Neural progenitor cell (in vitro differentiated cells): ENCODE measurements around the gene ATP5IF1. TPM values are rescaled to one million over a fixed set of nuclear protein-coding genes. Genes with fewer than 3 reads are reported as not detected.

ENCODE experiments used
- DNase-seq: peaks from one replicate; pipeline ENCODE4 v3.0.0-alpha.2; 2016; ENCODE audit warnings: low spot score
- H2AFZ ChIP-seq: fragments of 200-600 bp; sonication (generic); replicated peaks from 2 replicates; pipeline ENCODE4 v1.6.1; 2016; ENCODE audit warnings: antibody characterized with exemption
- H3F3A ChIP-seq: fragments of 200-600 bp; sonication (generic); 2 replicates; pipeline ENCODE4 v1.6.1; 2016; ENCODE audit warnings: antibody characterized with exemption, low read depth
- H3K27ac ChIP-seq: fragments of 200-600 bp; sonication (generic); 2 replicates; pipeline ENCODE4 v1.5.1; 2016; ENCODE audit warnings: mild to moderate bottlenecking
- H3K27me3 ChIP-seq: fragments of 200-600 bp; sonication (generic); 2 replicates; pipeline ENCODE4 v1.6.1; 2016; ENCODE audit warnings: mild to moderate bottlenecking, moderate library complexity
- H3K36me3 ChIP-seq: fragments of 200-600 bp; sonication (generic); 2 replicates; pipeline ENCODE4 v1.5.1; 2016
- H3K4me1 ChIP-seq: fragments of 200-600 bp; sonication (generic); 2 replicates; pipeline ENCODE4 v1.6.1; 2016; ENCODE audit warnings: mixed run types
- H3K4me2 ChIP-seq: fragments of 200-600 bp; sonication (generic); 2 replicates; pipeline ENCODE4 v1.6.1; 2016
- H3K4me3 ChIP-seq: fragments of 200-600 bp; sonication (generic); 2 replicates; pipeline ENCODE4 v1.5.1; 2016
- H3K79me2 ChIP-seq: fragments of 200-600 bp; sonication (generic); 2 replicates; pipeline ENCODE4 v1.6.1; 2016; ENCODE audit warnings: low read depth
- H3K9ac ChIP-seq: fragments of 200-600 bp; sonication (generic); 2 replicates; pipeline ENCODE4 v1.6.1; 2016
- H3K9me3 ChIP-seq: fragments of 200-600 bp; sonication (generic); 2 replicates; pipeline ENCODE4 v1.5.1; 2016; ENCODE audit warnings: low read depth
- H4K20me1 ChIP-seq: fragments of 200-600 bp; sonication (generic); 2 replicates; pipeline ENCODE4 v1.6.1; 2016; ENCODE audit warnings: low read depth
- H3K27ac Mint-ChIP-seq: 3 replicates; pipeline ENCODE4 v1.8.0; 2021; ENCODE audit warnings: mixed read lengths
- H3K27me3 Mint-ChIP-seq: 2 replicates; pipeline ENCODE4 v1.8.0; 2022; ENCODE audit warnings: low read depth, mild to moderate bottlenecking, inconsistent platforms, moderate library complexity, mixed read lengths; ENCODE audit not compliant: insufficient read depth
- H3K36me3 Mint-ChIP-seq: 3 replicates; pipeline ENCODE4 v1.8.0; 2021; ENCODE audit warnings: mixed read lengths
- H3K4me1 Mint-ChIP-seq: 3 replicates; pipeline ENCODE4 v1.8.0; 2021; ENCODE audit warnings: mixed read lengths
- H3K4me3 Mint-ChIP-seq: 3 replicates; pipeline ENCODE4 v1.8.0; 2021; ENCODE audit warnings: mild to moderate bottlenecking, moderate library complexity, mixed read lengths
- H3K9me3 Mint-ChIP-seq: 3 replicates; pipeline ENCODE4 v1.8.0; 2020; ENCODE audit warnings: mixed read lengths
- EZH2 ChIP-seq: fragments of 200-600 bp; sonication (generic); IDR thresholded peaks from 2 replicates; pipeline ENCODE4 v1.6.1; 2017; ENCODE audit warnings: antibody characterized with exemption, mild to moderate bottlenecking, moderate library complexity
- EZH2phosphoT487 ChIP-seq: fragments of 200-600 bp; sonication (generic); IDR thresholded peaks from 2 replicates; pipeline ENCODE4 v1.6.1; 2017; ENCODE audit warnings: antibody characterized with exemption
- total RNA-seq: library from RNA; depleted of rRNA; stranded (reverse); fragments of >200 nt; gene quantifications from 2 replicates; pipeline ENCODE4 v1.2.3, GENCODE V29; 2015; ENCODE audit warnings: low replicate concordance
- TF ChIP-seq, protein P1 (sequence below): fragments of 200-600 bp; sonication (generic); IDR thresholded peaks from 2 replicates; pipeline ENCODE4 v1.5.1; 2017; ENCODE audit warnings: antibody characterized with exemption, mild to moderate bottlenecking

Gene ATP5IF1
- 187 and 198 TPM in 2 replicates for total RNA-seq

DNA sequence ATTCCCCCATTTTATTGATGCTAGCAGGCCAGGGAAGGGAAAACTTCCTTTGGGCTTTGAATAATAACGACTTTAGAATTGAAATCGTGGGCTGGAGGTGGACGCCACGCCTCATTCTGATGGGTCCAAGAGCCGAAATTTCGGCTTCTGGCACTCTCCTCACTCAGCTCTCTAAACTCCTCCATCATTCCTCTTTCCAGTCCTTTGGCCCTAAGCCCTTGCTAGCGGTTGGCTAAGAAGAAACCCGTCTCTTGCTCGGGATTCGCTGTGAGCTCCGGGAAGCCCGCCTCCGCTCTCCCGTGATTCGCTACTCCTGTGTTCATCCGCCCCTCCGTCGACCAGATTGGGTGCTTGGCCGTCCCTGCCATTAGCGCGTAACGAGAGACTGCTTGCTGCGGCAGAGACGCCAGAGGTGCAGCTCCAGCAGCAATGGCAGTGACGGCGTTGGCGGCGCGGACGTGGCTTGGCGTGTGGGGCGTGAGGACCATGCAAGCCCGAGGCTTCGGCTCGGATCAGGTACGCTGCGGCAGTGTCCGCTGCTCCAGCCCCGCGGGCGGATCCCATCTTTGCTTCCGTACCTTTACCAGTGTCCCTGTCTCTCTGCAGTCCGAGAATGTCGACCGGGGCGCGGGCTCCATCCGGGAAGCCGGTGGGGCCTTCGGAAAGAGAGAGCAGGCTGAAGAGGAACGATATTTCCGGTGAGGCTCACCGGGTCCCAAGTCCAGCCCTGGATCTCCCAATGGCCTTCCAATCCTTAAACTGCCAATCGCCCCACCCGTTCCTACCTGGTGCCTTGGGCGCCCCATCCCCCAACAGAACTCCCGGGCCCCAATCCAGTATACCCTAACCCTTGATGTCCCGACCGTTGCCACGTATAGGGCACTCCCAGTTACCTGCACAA is at the start of gene ATP5IF1:
Gene ATP5IF1 (plus strand): TSS at position 370 of the 901 bp plus-strand sequence. CDS start 60 bp downstream, at position 430.
- peaks cover 40% of the 10 kb centered on the region for H3K79me2 ChIP-seq
- no peaks in the 10 kb centered on the region for H3K9me3 ChIP-seq
- peak within 1 kb of the TSS; percentile 34 for H2AFZ ChIP-seq
- no peak for TF ChIP-seq EZH2phosphoT487
- TF ChIP-seq EZH2: no peak
- TF ChIP-seq, protein P1, sequence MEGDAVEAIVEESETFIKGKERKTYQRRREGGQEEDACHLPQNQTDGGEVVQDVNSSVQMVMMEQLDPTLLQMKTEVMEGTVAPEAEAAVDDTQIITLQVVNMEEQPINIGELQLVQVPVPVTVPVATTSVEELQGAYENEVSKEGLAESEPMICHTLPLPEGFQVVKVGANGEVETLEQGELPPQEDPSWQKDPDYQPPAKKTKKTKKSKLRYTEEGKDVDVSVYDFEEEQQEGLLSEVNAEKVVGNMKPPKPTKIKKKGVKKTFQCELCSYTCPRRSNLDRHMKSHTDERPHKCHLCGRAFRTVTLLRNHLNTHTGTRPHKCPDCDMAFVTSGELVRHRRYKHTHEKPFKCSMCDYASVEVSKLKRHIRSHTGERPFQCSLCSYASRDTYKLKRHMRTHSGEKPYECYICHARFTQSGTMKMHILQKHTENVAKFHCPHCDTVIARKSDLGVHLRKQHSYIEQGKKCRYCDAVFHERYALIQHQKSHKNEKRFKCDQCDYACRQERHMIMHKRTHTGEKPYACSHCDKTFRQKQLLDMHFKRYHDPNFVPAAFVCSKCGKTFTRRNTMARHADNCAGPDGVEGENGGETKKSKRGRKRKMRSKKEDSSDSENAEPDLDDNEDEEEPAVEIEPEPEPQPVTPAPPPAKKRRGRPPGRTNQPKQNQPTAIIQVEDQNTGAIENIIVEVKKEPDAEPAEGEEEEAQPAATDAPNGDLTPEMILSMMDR: no peak
- Mint-ChIP-seq H3K27ac (no peak within 1 kb of the TSS), H3K4me1 (peaks cover 11% of the 10 kb centered on the region), H3K4me3 (no peak within 1 kb of the TSS), H3K36me3 (peaks cover 1% of the 10 kb centered on the region), H3K27me3 (peaks cover 2% of the 10 kb centered on the region), H3K9me3 (no peaks in the 10 kb centered on the region)
- peak; percentile 98 for DNase-seq
- peak within 1 kb of the TSS; percentile 96 for H3K4me2 ChIP-seq
- H3K27me3 ChIP-seq: no peaks in the 10 kb centered on the region
- H3F3A ChIP-seq: peaks cover 23% of the 10 kb centered on the region
- H3K9ac ChIP-seq: peak within 1 kb of the TSS; percentile 80
- peaks cover 7% of the 10 kb centered on the region for H3K4me1 ChIP-seq
- peak within 1 kb of the TSS; percentile 91 for H3K4me3 ChIP-seq
- H3K27ac ChIP-seq: no peak within 1 kb of the TSS
- no peaks in the 10 kb centered on the region for H3K36me3 ChIP-seq
- peaks cover 8% of the 10 kb centered on the region for H4K20me1 ChIP-seq

DNA sequence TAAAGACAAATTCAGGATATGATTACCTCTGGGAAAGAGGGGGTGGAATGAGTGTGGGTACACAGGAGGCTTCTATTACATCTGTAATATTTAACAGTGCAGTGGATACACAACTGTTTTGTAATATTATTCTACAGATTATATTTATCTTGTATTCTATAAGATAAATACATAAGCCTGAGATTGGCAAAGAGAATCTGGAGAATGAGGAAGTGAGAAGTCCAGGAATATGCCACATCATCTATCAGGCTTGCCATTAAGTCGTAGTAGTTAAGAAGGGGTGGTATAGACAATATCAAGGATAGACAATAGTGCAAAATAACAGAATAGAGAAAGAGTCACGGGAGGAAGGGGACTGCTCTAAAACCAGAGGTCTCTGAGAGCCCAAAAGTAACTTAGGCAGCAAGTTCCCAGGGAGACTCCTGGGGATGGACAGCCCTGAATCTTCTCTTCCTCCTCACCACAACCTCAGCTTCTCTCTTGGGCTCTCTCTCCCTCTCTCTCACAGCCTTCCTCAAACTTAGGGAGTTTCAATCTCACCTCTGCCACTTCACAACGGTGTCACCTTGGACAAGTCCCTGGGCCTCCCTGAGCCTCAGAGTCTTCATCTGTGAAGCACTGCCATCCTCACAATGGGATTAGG is 45.5 kb upstream of the ATP5IF1 start:
- Histone ChIP-seq H3K4me1 (peaks cover 7% of the 10 kb centered on the region), H2AFZ (peak overlapping the region; percentile 93), H3K79me2 (no peaks in the 10 kb centered on the region), H3K9ac (peak overlapping the region; percentile 13), H3K9me3 (no peaks in the 10 kb centered on the region), H3K36me3 (no peaks in the 10 kb centered on the region), H4K20me1 (no peaks in the 10 kb centered on the region), H3K4me3 (no peak overlapping the region), H3F3A (peaks cover 6% of the 10 kb centered on the region), H3K27me3 (no peaks in the 10 kb centered on the region), H3K27ac (no peak overlapping the region), H3K4me2 (no peak overlapping the region)
- H3K9me3 Mint-ChIP-seq: no peaks in the 10 kb centered on the region
- no peaks in the 10 kb centered on the region for H3K4me1 Mint-ChIP-seq
- TF ChIP-seq EZH2phosphoT487 (no peak), EZH2 (no peak)
- TF ChIP-seq, protein P1: no peak
- H3K4me3 Mint-ChIP-seq: peak overlapping the region; percentile 38
- peaks cover 4% of the 10 kb centered on the region for H3K27me3 Mint-ChIP-seq
- DNase-seq: no peak
- H3K27ac Mint-ChIP-seq: no peak overlapping the region
- no peaks in the 10 kb centered on the region for H3K36me3 Mint-ChIP-seq

DNA sequence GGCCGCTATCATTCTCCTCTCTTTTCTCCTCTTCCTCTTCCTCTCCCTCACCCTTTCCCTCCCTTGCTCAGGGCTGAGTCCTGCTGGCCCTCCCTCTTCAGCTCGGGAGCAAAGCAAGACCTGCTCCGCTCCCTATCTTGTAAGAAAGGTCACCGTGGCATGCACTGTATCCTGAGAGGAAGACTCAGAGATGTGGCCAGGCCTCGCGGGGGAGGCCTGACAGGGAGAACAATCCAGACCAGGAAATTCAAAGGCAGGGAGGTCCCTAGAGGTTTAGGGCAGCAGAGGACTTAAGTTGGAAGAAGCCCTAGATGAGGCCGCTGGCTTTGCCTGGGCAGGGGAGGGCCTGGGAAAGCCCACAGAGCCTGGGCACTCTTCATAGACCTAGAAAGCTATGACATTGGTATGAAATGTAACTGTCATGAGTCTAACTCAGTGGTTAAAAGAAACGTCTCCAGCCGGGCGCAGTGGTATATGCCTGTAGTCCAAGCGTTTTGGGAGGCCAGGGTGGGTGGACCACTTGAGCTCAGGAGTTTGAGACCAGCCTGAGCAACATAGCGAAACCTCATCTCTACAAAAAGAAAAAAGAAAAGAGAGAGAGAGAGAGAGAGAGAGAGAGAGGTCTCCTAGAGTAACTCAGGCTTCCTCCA is 44.8 kb upstream of the ATP5IF1 start:
- no peaks in the 10 kb centered on the region for H3K9me3 Mint-ChIP-seq
- peak overlapping the region; percentile 85 for H3K27ac Mint-ChIP-seq
- no peak overlapping the region for H3K27ac ChIP-seq
- H3K79me2 ChIP-seq: no peaks in the 10 kb centered on the region
- H3K4me2 ChIP-seq: no peak overlapping the region
- no peaks in the 10 kb centered on the region for H3K9me3 ChIP-seq
- peak overlapping the region; percentile 93 for H2AFZ ChIP-seq
- H3K9ac ChIP-seq: peak overlapping the region; percentile 13
- H3K27me3 Mint-ChIP-seq: peaks cover 4% of the 10 kb centered on the region
- TF ChIP-seq EZH2 (no peak), EZH2phosphoT487 (no peak)
- TF ChIP-seq, protein P1: no peak
- H3K4me3 Mint-ChIP-seq: no peak overlapping the region
- no peaks in the 10 kb centered on the region for H3K36me3 Mint-ChIP-seq
- no peaks in the 10 kb centered on the region for H3K27me3 ChIP-seq
- peaks cover 11% of the 10 kb centered on the region for H3F3A ChIP-seq
- no peak overlapping the region for H3K4me3 ChIP-seq
- no peaks in the 10 kb centered on the region for H4K20me1 ChIP-seq
- no peak for DNase-seq
- H3K4me1 Mint-ChIP-seq: peaks cover 3% of the 10 kb centered on the region
- peaks cover 10% of the 10 kb centered on the region for H3K4me1 ChIP-seq
- H3K36me3 ChIP-seq: no peaks in the 10 kb centered on the region
